ENCODE results near the gene FXYD3.

Gene FXYD3

DNA sequence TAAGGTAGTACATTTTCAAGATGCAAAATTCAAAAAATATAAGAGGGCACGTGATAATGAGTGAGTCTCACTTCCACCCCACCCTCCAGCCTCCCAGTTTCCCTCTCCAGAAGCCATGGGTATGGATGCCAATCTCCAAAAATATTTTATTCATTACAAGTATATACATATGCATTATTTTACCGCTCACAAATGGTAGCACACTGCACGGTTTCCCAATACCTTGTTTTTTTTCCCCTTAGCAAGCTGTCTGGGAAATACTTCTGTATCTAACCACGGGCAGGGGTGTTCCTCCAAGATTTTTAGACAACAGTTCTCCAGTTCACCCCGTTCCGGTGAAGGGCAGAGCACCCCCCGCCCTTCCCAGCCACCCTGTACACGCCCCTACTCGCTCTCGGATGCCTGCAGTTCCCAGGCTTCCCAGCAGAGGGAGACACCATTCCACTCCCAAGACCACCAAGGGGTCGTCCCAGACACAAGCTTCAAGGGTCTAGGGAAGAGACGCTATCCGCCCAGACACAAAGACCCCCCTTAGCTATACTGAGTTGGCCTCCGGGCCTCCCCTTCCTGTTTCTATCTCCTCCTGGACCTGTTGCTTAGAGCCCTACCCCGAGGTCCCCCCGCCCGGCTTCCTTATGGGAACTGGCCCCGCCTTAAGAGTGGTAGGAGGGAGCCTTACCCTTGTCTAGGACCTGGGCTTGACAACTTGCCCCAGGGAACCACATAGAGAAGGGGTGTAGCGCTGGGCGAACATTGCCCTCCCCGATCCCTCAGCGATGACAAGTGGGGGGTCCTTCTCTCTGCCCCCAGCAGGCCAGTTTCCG, 1.1 kb upstream of the FXYD3 start:
- TF ChIP-seq, protein P1, sequence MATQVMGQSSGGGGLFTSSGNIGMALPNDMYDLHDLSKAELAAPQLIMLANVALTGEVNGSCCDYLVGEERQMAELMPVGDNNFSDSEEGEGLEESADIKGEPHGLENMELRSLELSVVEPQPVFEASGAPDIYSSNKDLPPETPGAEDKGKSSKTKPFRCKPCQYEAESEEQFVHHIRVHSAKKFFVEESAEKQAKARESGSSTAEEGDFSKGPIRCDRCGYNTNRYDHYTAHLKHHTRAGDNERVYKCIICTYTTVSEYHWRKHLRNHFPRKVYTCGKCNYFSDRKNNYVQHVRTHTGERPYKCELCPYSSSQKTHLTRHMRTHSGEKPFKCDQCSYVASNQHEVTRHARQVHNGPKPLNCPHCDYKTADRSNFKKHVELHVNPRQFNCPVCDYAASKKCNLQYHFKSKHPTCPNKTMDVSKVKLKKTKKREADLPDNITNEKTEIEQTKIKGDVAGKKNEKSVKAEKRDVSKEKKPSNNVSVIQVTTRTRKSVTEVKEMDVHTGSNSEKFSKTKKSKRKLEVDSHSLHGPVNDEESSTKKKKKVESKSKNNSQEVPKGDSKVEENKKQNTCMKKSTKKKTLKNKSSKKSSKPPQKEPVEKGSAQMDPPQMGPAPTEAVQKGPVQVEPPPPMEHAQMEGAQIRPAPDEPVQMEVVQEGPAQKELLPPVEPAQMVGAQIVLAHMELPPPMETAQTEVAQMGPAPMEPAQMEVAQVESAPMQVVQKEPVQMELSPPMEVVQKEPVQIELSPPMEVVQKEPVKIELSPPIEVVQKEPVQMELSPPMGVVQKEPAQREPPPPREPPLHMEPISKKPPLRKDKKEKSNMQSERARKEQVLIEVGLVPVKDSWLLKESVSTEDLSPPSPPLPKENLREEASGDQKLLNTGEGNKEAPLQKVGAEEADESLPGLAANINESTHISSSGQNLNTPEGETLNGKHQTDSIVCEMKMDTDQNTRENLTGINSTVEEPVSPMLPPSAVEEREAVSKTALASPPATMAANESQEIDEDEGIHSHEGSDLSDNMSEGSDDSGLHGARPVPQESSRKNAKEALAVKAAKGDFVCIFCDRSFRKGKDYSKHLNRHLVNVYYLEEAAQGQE (IDR thresholded peaks at IDR 0.05; ENCODE audit: insufficient replicate concordance, low read depth) = no peak
- TF ChIP-seq, protein P2, sequence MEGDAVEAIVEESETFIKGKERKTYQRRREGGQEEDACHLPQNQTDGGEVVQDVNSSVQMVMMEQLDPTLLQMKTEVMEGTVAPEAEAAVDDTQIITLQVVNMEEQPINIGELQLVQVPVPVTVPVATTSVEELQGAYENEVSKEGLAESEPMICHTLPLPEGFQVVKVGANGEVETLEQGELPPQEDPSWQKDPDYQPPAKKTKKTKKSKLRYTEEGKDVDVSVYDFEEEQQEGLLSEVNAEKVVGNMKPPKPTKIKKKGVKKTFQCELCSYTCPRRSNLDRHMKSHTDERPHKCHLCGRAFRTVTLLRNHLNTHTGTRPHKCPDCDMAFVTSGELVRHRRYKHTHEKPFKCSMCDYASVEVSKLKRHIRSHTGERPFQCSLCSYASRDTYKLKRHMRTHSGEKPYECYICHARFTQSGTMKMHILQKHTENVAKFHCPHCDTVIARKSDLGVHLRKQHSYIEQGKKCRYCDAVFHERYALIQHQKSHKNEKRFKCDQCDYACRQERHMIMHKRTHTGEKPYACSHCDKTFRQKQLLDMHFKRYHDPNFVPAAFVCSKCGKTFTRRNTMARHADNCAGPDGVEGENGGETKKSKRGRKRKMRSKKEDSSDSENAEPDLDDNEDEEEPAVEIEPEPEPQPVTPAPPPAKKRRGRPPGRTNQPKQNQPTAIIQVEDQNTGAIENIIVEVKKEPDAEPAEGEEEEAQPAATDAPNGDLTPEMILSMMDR (IDR thresholded peaks at IDR 0.05; ENCODE audit: insufficient read depth, low read length) = peak; percentile 66
- TF ChIP-seq SPI1 (IDR thresholded peaks at IDR 0.05; ENCODE audit: borderline replicate concordance, low read depth) = no peak
- TF ChIP-seq POLR2AphosphoS5 (IDR thresholded peaks at IDR 0.05; ENCODE audit: low read depth) = no peak
- TF ChIP-seq GABPA (IDR thresholded peaks at IDR 0.05; ENCODE audit: low read depth) = no peak
- Histone ChIP-seq H3K27me3 (ENCODE audit: insufficient read depth, poor library complexity, severe bottlenecking) (no peaks in the 10 kb centered on the region), H3K4me3 (replicated peaks; ENCODE audit: insufficient read depth, low read length) (no peak overlapping the region), H3K27ac (replicated peaks) (no peak overlapping the region)
- peak in 1 of 2 experiments; percentile 15 for DNase-seq (ENCODE audit: low read depth in 1 of 2, low spot score in 1 of 2)

DNA sequence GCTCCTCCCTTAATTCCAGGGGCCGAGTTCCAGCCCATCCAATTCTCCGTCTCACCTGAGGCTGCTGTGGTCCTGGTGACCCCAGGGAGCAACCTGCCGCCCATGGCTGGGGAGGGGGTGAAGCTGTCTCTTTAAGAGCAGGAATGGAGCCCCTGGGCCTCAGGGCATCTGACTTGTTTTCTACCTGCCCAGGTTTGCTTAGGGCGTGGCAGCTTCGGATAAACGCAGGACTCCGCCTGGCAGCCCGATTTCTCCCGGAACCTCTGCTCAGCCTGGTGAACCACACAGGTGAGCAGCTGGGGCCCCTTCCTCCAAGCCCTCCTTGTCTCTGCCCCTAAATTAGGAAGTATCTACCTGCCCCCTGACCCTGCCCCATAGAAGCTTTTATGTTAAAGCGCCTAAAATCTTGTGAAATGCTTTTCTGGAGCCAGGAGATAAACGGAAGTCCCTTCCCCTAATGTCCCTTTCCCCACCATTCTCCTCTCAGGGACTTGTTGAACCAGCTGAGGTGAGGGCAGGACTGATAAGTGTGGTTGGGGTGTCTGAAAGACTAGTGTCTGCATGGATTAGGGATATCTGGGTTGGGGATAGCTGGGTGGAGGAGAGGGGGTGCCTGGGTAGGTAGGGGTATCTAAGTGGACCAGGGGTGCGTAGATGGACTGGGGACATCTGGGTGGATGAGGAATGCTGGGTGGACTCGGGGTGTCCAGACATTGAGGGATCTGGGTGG, 614 bp downstream of the FXYD3 start:
- H3K4me3 ChIP-seq (replicated peaks; ENCODE audit: insufficient read depth, low read length) = no peak overlapping the region
- H3K27ac ChIP-seq (replicated peaks) = no peak overlapping the region
- H3K27me3 ChIP-seq (ENCODE audit: insufficient read depth, poor library complexity, severe bottlenecking) = no peaks in the 10 kb centered on the region
- no peak for DNase-seq (ENCODE audit: low read depth in 1 of 2, low spot score in 1 of 2)
- TF ChIP-seq, protein P2 (IDR thresholded peaks at IDR 0.05; ENCODE audit: insufficient read depth, low read length) = no peak
- TF ChIP-seq, protein P1 (IDR thresholded peaks at IDR 0.05; ENCODE audit: insufficient replicate concordance, low read depth) = no peak
- TF ChIP-seq GABPA (IDR thresholded peaks at IDR 0.05; ENCODE audit: low read depth) (no peak), SPI1 (IDR thresholded peaks at IDR 0.05; ENCODE audit: borderline replicate concordance, low read depth) (no peak), POLR2AphosphoS5 (IDR thresholded peaks at IDR 0.05; ENCODE audit: low read depth) (no peak)

DNA sequence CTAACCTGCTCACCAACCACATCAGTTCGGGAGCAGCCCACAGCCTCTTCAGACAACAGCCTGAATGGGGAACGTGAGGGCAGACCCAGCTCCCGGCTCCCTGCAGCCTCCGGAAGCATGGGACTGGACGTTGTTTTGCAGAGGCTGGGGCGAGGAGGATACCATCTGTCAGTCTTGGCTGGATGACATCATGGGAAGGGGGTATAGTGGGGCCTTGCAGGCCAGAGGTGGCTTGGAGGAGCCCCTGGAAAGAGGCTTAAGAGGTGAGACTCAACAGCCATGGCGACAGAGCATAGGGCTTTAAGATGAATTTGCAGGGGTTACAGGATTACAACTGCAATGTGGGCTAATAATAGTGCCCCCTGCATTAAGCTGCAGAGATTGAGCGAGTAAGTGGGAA, 1.5 kb downstream of the FXYD3 start:
- Histone ChIP-seq H3K27ac (replicated peaks) (no peak overlapping the region), H3K27me3 (ENCODE audit: insufficient read depth, poor library complexity, severe bottlenecking) (no peaks in the 10 kb centered on the region), H3K4me3 (replicated peaks; ENCODE audit: insufficient read depth, low read length) (no peak overlapping the region)
- DNase-seq (ENCODE audit: low read depth in 1 of 2, low spot score in 1 of 2) = no peak
- TF ChIP-seq, protein P1 (IDR thresholded peaks at IDR 0.05; ENCODE audit: insufficient replicate concordance, low read depth) = no peak
- no peak for TF ChIP-seq SPI1 (IDR thresholded peaks at IDR 0.05; ENCODE audit: borderline replicate concordance, low read depth)
- TF ChIP-seq, protein P2 (IDR thresholded peaks at IDR 0.05; ENCODE audit: insufficient read depth, low read length) = no peak
- TF ChIP-seq POLR2AphosphoS5 (IDR thresholded peaks at IDR 0.05; ENCODE audit: low read depth) = no peak
- no peak for TF ChIP-seq GABPA (IDR thresholded peaks at IDR 0.05; ENCODE audit: low read depth)

All from HL-60 (cell line).